H1 (cell line): ENCODE results near the gene SFRP2. TPM values are rescaled to one million over a fixed set of nuclear protein-coding genes. Genes with fewer than 3 reads are reported as not detected.

Source experiments
- CTCF ChIA-PET: fragments of 300-600 bp; sonication (Branson Sonifier 250); formaldehyde crosslinking; loops from one replicate; lab custom pipeline; 2021; ENCODE audit not compliant: partially characterized antibody; lab: Charles Lee
- POLR2A ChIA-PET: fragments of 300-600 bp; sonication (Branson Sonifier 250); formaldehyde crosslinking; loops from one replicate; lab custom pipeline; 2021; ENCODE audit warnings: inconsistent platforms; ENCODE audit not compliant: partially characterized antibody; lab: Charles Lee
- DNase-seq, 2 experiments: peaks; one replicate each; pipeline versions ENCODE4 v3.0.0 to v3.0.0-alpha.2; 2010 to 2022; ENCODE audit warnings: low spot score in 2 of 2, low read depth in 1 of 2, mixed read lengths in 1 of 2
- FAIRE-seq: peaks from 2 replicates; lab custom pipeline; 2011; peaks lifted over from hg19 to GRCh38; lab: Jason Lieb, UNC
- H2AFZ ChIP-seq: 2 replicates; pipeline ENCODE4 v1.8.1; 2012; ENCODE audit warnings: low read length, inconsistent platforms
- H2AK5ac ChIP-seq: 2 replicates; pipeline ENCODE4 v1.6.1; 2013; ENCODE audit warnings: low read depth, low read length
- H2BK120ac ChIP-seq: replicated peaks from 2 replicates; pipeline ENCODE3; 2013; ENCODE audit warnings: low read depth, low read length, inconsistent platforms
- H2BK12ac ChIP-seq: 2 replicates; pipeline ENCODE4 v1.6.1; 2013; ENCODE audit warnings: low read depth, low read length
- H2BK15ac ChIP-seq: 2 replicates; pipeline ENCODE4 v1.6.1; 2013; ENCODE audit warnings: low read length
- H2BK20ac ChIP-seq: 2 replicates; pipeline ENCODE4 v1.6.1; 2013; ENCODE audit warnings: low read length
- H2BK5ac ChIP-seq: 2 replicates; pipeline ENCODE4 v1.6.1; 2013; ENCODE audit warnings: low read depth, low read length
- H3K14ac ChIP-seq: 2 replicates; pipeline ENCODE4 v1.6.1; 2013; ENCODE audit warnings: inconsistent platforms; ENCODE audit not compliant: insufficient read length
- H3K18ac ChIP-seq: 2 replicates; pipeline ENCODE4 v1.6.1; 2013; ENCODE audit warnings: low read length; ENCODE audit errors: extremely low read depth
- H3K23ac ChIP-seq: 2 replicates; pipeline ENCODE4 v1.6.1; 2013; ENCODE audit warnings: inconsistent platforms; ENCODE audit not compliant: insufficient read length
- H3K23me2 ChIP-seq: 2 replicates; pipeline ENCODE4 v1.6.1; 2013; ENCODE audit warnings: low read depth, low read length
- H3K27ac ChIP-seq: 2 replicates; pipeline ENCODE4 v1.6.1; 2011; ENCODE audit warnings: low read depth, low read length, inconsistent platforms
- H3K27me3 ChIP-seq, 4 experiments: replicated peaks in 1 of 4; 1 replicate in 1 of 4; 2 replicates in 3 of 4; pipeline versions ENCODE4 v1.6.1 to v1.8.1; 2011 to 2013; ENCODE audit warnings: low read length in 3 of 4, mild to moderate bottlenecking in 3 of 4, inconsistent platforms in 2 of 4, mixed read lengths in 2 of 4, moderate library complexity in 1 of 4; ENCODE audit not compliant: control insufficient read depth in 3 of 4, insufficient read depth in 3 of 4; ENCODE audit errors: extremely low read depth in 1 of 4
- H3K36me3 ChIP-seq, 4 experiments: 2 replicates each; pipeline versions ENCODE4 v1.6.1 to v1.8.1; 2011 to 2013; ENCODE audit warnings: mild to moderate bottlenecking in 4 of 4, low read length in 3 of 4, moderate library complexity in 2 of 4, control low read depth in 1 of 4, inconsistent platforms in 1 of 4; ENCODE audit not compliant: insufficient read depth in 4 of 4, control insufficient read depth in 2 of 4
- H3K4ac ChIP-seq: replicated peaks from 2 replicates; pipeline ENCODE3; 2013; ENCODE audit warnings: low read length, low read depth, mixed read lengths, inconsistent platforms; ENCODE audit not compliant: insufficient read length
- H3K4me1 ChIP-seq, 4 experiments: replicated peaks in 1 of 4; 1 replicate in 1 of 4; 2 replicates in 3 of 4; pipeline versions ENCODE4 v1.6.1 to v1.8.1; 2011 to 2013; ENCODE audit warnings: low read length in 3 of 4, inconsistent platforms in 2 of 4, mixed read lengths in 1 of 4; ENCODE audit not compliant: insufficient read depth in 4 of 4, control insufficient read depth in 3 of 4
- H3K4me2 ChIP-seq, 2 experiments: 2 replicates each; pipeline versions ENCODE4 v1.6.1 to v1.8.1; 2011 to 2013; ENCODE audit warnings: low read depth in 2 of 2, low read length in 2 of 2, control low read depth in 1 of 2, inconsistent platforms in 1 of 2, mild to moderate bottlenecking in 1 of 2; ENCODE audit not compliant: insufficient read depth in 1 of 2
- H3K4me3 ChIP-seq, 4 experiments: fragments of 200-600, 300-600 bp in 1 of 4; sonication (generic), shearing (Covaris generic), sonication (Bioruptor Twin) in 1 of 4; 2 replicates each; pipeline versions ENCODE4 v1.5.1 to v1.8.1; 2011 to 2016; ENCODE audit warnings: low read length in 4 of 4, low read depth in 3 of 4, control low read depth in 2 of 4, inconsistent platforms in 2 of 4, mild to moderate bottlenecking in 2 of 4, mixed read lengths in 1 of 4, moderate library complexity in 1 of 4; ENCODE audit not compliant: insufficient read depth in 2 of 4; ENCODE audit errors: extremely low read depth in 1 of 4
- H3K56ac ChIP-seq: replicated peaks from 2 replicates; pipeline ENCODE3; 2013; ENCODE audit warnings: low read depth, mild to moderate bottlenecking, mixed read lengths, low read length, inconsistent platforms; ENCODE audit not compliant: insufficient read length
- H3K79me1 ChIP-seq: 2 replicates; pipeline ENCODE4 v1.6.1; 2013; ENCODE audit warnings: low read depth, low read length, control low read depth
- H3K79me2 ChIP-seq, 2 experiments: 2 replicates each; pipeline versions ENCODE4 v1.6.1 to v1.8.1; 2012 to 2013; ENCODE audit warnings: low read length in 2 of 2, mild to moderate bottlenecking in 2 of 2, inconsistent platforms in 1 of 2; ENCODE audit not compliant: insufficient read depth in 2 of 2, control insufficient read depth in 1 of 2
- H3K9ac ChIP-seq, 4 experiments: replicated peaks in 1 of 4; 1 replicate in 1 of 4; 2 replicates in 3 of 4; pipeline versions ENCODE4 v1.6.1 to v1.8.1; 2011 to 2013; ENCODE audit warnings: low read depth in 3 of 4, low read length in 3 of 4, control low read depth in 2 of 4, mild to moderate bottlenecking in 2 of 4, moderate library complexity in 2 of 4, inconsistent platforms in 1 of 4; ENCODE audit errors: extremely low read depth in 1 of 4
- H3K9me3 ChIP-seq, 2 experiments: 2 replicates each; pipeline versions ENCODE4 v1.6.1 to v1.8.1; 2012 to 2013; ENCODE audit warnings: mild to moderate bottlenecking in 2 of 2, moderate library complexity in 2 of 2, control low read depth in 1 of 2, inconsistent platforms in 1 of 2, low read depth in 1 of 2, low read length in 1 of 2, mixed read lengths in 1 of 2; ENCODE audit not compliant: insufficient read depth in 2 of 2
- H4K20me1 ChIP-seq, 2 experiments: replicated peaks in 1 of 2; 2 replicates each; pipeline versions ENCODE3 to v1.8.1; 2011 to 2013; ENCODE audit warnings: inconsistent platforms in 2 of 2, low read length in 2 of 2, mild to moderate bottlenecking in 1 of 2; ENCODE audit not compliant: insufficient read depth in 2 of 2, control insufficient read depth in 1 of 2
- H4K5ac ChIP-seq: 2 replicates; pipeline ENCODE4 v1.6.1; 2013; ENCODE audit warnings: low read length, low read depth, mixed read lengths, inconsistent platforms; ENCODE audit not compliant: insufficient read length
- H4K8ac ChIP-seq: 2 replicates; pipeline ENCODE4 v1.8.0; 2013; ENCODE audit warnings: mild to moderate bottlenecking, moderate library complexity, low read length, inconsistent platforms; ENCODE audit not compliant: insufficient read depth; ENCODE audit errors: extremely low read depth
- H4K91ac ChIP-seq: replicated peaks from 2 replicates; pipeline ENCODE3; 2013; ENCODE audit warnings: low read length, mixed read lengths, inconsistent platforms; ENCODE audit not compliant: insufficient read length
- CBX8 ChIP-seq: fragments of 300-800, 300-1000 bp; sonication (generic); IDR thresholded peaks from 2 replicates; pipeline ENCODE4 v1.7.1; 2016; ENCODE audit warnings: low read depth, low read length, borderline replicate concordance
- EGR1 ChIP-seq: IDR thresholded peaks from 2 replicates; pipeline ENCODE4 v1.6.1; 2011; ENCODE audit warnings: low read depth, low read length, borderline replicate concordance
- POLR2AphosphoS5 ChIP-seq: IDR thresholded peaks from 2 replicates; pipeline ENCODE4 v1.6.1; 2011; ENCODE audit warnings: low read depth, low read length
- RFX5 ChIP-seq: IDR thresholded peaks from 2 replicates; pipeline ENCODE4 v1.6.1; 2011; ENCODE audit warnings: low read depth, low read length, improper control_type of control experiment, borderline replicate concordance
- SUZ12 ChIP-seq: fragments of 200-600 bp; sonication (generic); IDR thresholded peaks from 2 replicates; pipeline ENCODE4 v1.6.1; 2012; ENCODE audit warnings: mild to moderate bottlenecking, inconsistent platforms, low read length, moderate library complexity, mixed read lengths
- TBP ChIP-seq: IDR thresholded peaks from 2 replicates; pipeline ENCODE4 v1.6.1; 2011; ENCODE audit warnings: low read depth, low read length, improper control_type of control experiment
- YY1 ChIP-seq: IDR thresholded peaks from 2 replicates; pipeline ENCODE4 v1.6.1; 2011; ENCODE audit warnings: low read depth, mild to moderate bottlenecking, low read length
- WGBS, 2 experiments: shearing (Covaris generic) in 1 of 2; methylation state at CpG; one replicate each; pipeline versions ENCODE4 v1.1.6 to v1.1.7; 2013 to 2015; ENCODE audit warnings: low lambda C conversion rate in 2 of 2, mixed read lengths in 2 of 2, inconsistent platforms in 1 of 2, low coverage in 1 of 2, missing lambda C conversion rate in 1 of 2; ENCODE audit not compliant: insufficient replicate concordance in 2 of 2, insufficient coverage in 1 of 2, insufficient read length in 1 of 2; ENCODE audit errors: extremely low coverage in 1 of 2, missing lambda C conversion rate in 1 of 2; 5-methylcytosine and 5-hydroxymethylcytosine counted together
- polyA plus RNA-seq, 7 experiments: library from polyadenylated mRNA; depleted of rRNA in 3 of 7; stranded (reverse) in 5 of 7; unstranded in 2 of 7; fragments of >200 nt in 5 of 7; fragments of 200-250 nt in 2 of 7; gene quantifications; 1 replicate in 5 of 7; 2 replicates in 1 of 7; 4 replicates in 1 of 7; pipeline versions ENCODE4 v1.2.1 to v1.2.3, GENCODE V29; 2011 to 2013; ENCODE audit warnings: missing spikeins in 2 of 7, mixed read lengths in 2 of 7
- total RNA-seq: library from RNA; stranded (reverse); fragmentation: NEBNext Ultra II Directional; extraction: Animal tissue kit (Norgen Biotek cat#: 25700); gene quantifications from 2 replicates; pipeline ENCODE4 v1.2.1, GENCODE V29; 2021
- TF ChIP-seq, protein P1 (sequence below): IDR thresholded peaks from 2 replicates; pipeline ENCODE4 v1.6.1; 2011; ENCODE audit warnings: low read length, improper control_type of control experiment

SFRP2 gene
- total and polyA plus RNA-seq, 2 of the 8 experiments (the other 6 are each of a cell fraction or from before 2014, with no cell fraction given), result 108 to 342 TPM

DNA sequence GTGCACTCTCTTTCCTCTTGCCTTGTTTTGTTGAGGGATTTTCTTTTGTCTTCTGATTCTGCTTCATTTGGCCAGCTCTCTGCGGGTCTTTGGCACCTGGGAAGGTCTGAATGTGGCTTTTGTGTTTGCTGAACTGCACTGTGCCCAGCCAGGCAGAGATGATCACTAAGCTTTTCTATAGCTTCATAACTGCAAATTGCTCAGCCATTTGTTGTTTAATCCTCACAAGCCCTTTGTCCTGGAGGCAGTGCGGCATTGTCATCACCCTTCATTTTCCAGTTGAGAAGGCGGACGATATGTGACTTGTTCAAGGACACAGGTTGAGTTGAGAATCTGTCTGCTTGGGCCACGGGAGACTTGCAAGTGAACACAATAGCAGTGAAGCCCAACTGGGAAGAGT lies 46.0 kb upstream of the SFRP2 start:
- Histone ChIP-seq H3K23ac (no peak overlapping the region), H4K5ac (no peak overlapping the region), H4K20me1 (no peaks in the 10 kb centered on the region), H2BK120ac (no peak overlapping the region), H3K9me3 (no peaks in the 10 kb centered on the region), H3K79me2 (no peaks in the 10 kb centered on the region), H3K4me3 (no peak overlapping the region), H3K56ac (no peak overlapping the region), H3K18ac (no peak overlapping the region), H4K8ac (no peak overlapping the region), H3K4ac (no peak overlapping the region), H2BK12ac (no peak overlapping the region), H3K23me2 (peaks cover 1% of the 10 kb centered on the region; the same call in 1 of the 2 replicates), H2AK5ac (no peak overlapping the region), H3K9ac (no peak overlapping the region), H3K4me1 (no peaks in the 10 kb centered on the region), H3K4me2 (no peak overlapping the region), H2BK5ac (no peak overlapping the region), H4K91ac (no peak overlapping the region), H2AFZ (no peak overlapping the region), H3K36me3 (no peaks in the 10 kb centered on the region), H2BK15ac (no peak overlapping the region), H3K79me1 (no peaks in the 10 kb centered on the region), H3K27ac (no peak overlapping the region), H3K14ac (no peak overlapping the region), H3K27me3 (no peaks in the 10 kb centered on the region), H2BK20ac (no peak overlapping the region)
- 90% methylated on average over 5 of the region's 5 CpGs; no CpG with 5 or more reads in 1 of the 2 experiments for WGBS, 2 experiments
- POLR2A ChIA-PET, result no interaction called here
- CTCF ChIA-PET, result no interaction called here
- no peak for FAIRE-seq
- TF ChIP-seq, protein P1, sequence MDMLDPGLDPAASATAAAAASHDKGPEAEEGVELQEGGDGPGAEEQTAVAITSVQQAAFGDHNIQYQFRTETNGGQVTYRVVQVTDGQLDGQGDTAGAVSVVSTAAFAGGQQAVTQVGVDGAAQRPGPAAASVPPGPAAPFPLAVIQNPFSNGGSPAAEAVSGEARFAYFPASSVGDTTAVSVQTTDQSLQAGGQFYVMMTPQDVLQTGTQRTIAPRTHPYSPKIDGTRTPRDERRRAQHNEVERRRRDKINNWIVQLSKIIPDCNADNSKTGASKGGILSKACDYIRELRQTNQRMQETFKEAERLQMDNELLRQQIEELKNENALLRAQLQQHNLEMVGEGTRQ, result no peak
- TF ChIP-seq TBP, result no peak
- TF ChIP-seq EGR1, result no peak
- TF ChIP-seq SUZ12, result no peak
- TF ChIP-seq RFX5, result no peak
- TF ChIP-seq CBX8, result no peak
- TF ChIP-seq POLR2AphosphoS5, result no peak
- TF ChIP-seq YY1, result no peak
- no peak for DNase-seq
